NOMO-1 treated with dmso at 0.1 percent for 144 hours (cell line): Measurements from ENCODE around the gene ZNF790.
A peak's percentile ranks its signal among the peaks of the same experiment; 100 is the strongest.

Source experiments
- DNase-seq: peaks from one replicate; lab custom pipeline; 2025; ENCODE audit not compliant: unreplicated experiment; lab: John Stamatoyannopoulos, UW

Gene ZNF790

DNA sequence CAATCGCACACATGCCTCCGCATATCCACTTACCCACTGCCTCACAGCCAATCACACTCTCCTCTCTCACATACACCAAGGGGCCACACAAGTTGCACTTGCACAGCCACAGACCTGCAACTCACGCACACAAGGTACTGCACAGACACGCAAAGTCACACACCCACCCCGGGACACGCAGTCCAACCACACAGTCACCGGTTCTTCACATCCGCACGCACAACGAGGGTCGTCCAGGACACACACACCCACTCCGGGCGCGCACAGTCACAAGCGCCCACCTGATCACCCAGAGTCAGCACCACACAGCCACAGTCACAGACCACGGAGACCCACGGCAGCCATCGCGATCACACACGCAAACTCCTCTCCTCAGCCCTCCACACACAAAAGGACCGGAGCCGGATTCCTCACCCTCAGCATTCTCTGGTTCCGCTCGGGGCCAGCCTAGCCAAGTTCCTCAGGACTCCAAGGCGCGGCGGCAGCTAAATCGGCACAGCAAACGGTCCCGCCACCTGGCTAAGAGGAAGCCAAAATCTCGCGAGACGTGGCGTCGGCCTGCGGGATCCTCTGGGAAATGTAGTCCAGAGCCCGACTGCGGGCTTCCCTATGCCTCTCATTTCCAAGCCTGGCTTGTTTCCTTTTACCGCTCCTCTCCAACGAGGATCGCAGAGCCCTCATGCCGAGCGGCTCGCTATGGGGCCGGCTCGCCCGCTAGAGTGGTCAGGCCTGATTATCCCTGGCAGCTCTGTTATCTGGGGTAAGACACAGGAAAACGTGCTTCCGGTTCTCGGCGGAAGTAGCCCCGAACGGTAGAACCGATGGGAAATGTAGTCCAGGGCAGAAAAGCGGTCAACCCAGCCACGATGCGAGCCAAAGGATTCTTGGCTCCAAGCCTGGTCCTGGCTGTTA, 65.6 kb downstream of the ZNF790 start, which contains the start of gene ZNF850:
ZNF850 (minus strand) TSS at position 497 of the 912 bp plus-strand sequence. CDS start 10,201 bp downstream, outside the sequence.
- DNase-seq: peak; percentile 92

DNA sequence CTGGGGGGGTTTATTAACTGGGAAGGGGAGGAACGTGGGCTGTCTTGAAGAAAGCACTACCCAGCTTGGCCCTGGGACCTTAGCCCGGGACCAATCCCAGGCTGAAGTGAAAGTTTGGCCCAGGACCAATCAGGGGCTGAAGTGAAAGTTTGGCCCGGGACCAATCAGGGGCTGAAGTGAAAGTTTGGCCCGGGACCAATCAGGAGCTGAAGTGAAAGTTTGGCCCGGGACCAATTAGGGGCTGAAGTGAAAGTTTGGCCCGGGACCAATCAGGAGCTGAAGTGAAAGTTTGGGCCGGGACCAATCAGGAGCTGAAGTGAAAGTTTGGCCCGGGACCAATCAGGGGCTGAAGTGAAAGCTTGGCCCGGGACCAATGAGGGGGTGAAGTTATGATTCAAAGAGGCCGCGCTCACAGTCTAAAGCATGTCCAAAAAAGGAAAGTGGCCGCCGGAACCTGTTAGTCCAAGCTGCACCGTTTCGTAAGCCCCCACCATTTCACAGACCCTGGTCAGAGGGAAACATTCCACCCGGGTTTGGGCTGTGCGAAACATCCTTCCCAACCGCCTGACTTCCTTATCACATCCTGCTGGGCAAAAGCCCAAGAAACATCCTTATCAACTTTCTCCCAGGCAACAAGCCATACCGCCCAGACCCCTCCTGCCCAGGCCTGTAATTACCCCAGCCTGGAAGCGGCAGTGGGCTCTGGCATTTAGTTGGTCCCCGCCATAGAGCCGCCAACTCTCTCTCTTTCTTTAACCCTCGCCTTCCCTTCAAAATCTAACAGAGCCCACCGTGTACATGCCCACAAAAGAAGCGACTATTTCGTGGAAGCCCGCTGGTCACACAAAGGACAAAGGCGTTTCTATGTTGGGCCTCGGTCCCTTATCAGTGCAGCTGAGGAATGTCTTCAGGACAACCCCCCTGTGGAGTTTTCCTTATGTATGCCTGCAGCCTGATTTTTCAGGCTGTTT, 66.6 kb downstream of the ZNF790 start:
- peak; percentile 41 for DNase-seq
